HG02973 (cell line): ENCODE measurements around the gene TMEM266.

Source experiments
- ATAC-seq: cut with Tn5 transposase; IDR thresholded peaks from one replicate; pipeline ENCODE4 v1.9.1; 2021; ENCODE audit warnings: moderate library complexity; ENCODE audit not compliant: unreplicated experiment

The TMEM266 gene

GRCh38 chr15:76178296-76179000 lies 118.7 kb downstream of the TMEM266 start:
- no peak for ATAC-seq

GRCh38 chr15:76179023-76179422 lies 119.2 kb downstream of the TMEM266 start:
- no peak for ATAC-seq

GRCh38 chr15:76180321-76180720 lies 120.5 kb downstream of the TMEM266 start:
- ATAC-seq: no peak

- ATAC-seq: peak; percentile 65
These were observed 121.9 kb downstream of the TMEM266 start for GRCh38 chr15:76181705-76182107.

- ATAC-seq: no peak
These were observed 124.3 kb downstream of the TMEM266 start for GRCh38 chr15:76183930-76184649.

DNA sequence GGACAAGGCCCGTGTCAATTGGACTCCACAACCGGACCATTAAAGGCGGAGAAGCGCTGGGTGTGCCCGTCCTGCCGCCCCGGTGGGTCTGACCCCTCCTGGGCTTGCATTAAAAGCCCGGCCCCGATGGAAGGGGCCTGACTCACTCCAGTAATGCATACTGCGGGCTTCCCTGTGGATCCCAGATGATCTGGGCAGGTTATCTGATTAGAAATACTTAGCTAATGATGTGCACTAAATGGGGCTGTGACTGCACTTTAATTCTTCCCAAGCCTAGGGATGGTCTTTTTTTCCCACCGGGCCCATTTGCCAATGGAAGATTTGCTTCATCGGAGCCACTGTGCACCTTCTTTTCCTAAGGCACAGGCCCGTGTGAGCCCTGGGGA lies 124.9 kb downstream of the TMEM266 start:
- ATAC-seq: no peak

- ATAC-seq: no peak
These were observed 125.9 kb downstream of the TMEM266 start for GRCh38 chr15:76185716-76186115.

DNA sequence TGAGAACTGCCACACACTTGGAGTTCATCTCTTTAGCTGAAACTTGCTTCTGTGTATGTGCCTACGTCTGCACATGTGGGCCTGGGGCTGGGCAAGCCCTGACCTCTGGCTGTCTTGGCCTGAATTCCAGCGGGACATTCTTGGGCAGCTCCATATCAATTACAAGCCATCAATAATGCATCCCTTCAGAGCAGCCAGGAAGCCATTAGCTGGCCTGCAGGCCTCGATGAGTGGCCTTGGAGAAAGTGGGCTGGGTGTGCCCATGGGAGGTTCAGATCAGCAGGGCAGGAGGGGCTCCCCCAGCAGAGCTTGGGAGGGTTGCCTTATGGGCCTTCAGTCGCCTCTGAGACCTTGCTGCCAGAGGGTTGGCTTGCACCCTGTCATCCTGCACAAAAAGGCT lies 127.4 kb downstream of the TMEM266 start:
- no peak for ATAC-seq

GRCh38 chr15:76189106-76189505 lies 129.3 kb downstream of the TMEM266 start:
- no peak for ATAC-seq

DNA sequence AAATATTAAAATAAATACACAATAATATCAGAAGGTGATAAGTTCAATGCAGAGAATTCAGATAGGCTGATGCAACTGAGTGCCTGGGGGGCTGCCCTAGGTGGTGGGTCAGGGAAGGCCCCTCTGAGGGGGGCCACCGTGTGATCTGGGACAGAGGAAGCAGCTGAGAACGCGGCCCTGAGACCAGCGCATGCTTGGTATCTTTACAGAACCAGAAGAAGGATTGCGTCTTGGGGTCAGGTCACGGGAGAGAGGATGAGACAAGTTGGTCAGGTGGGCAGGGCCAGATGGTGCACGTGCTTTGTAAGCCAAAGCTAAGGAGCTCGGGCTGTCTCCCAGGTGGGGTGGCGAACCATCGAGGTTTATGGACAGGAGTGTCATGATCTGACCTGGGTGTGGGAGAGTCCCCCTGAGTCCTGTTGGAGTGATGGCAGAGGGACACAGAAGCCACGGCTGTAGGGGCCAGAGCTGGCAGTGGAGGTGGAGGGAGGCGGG lies 130.3 kb downstream of the TMEM266 start:
- ATAC-seq: no peak

DNA sequence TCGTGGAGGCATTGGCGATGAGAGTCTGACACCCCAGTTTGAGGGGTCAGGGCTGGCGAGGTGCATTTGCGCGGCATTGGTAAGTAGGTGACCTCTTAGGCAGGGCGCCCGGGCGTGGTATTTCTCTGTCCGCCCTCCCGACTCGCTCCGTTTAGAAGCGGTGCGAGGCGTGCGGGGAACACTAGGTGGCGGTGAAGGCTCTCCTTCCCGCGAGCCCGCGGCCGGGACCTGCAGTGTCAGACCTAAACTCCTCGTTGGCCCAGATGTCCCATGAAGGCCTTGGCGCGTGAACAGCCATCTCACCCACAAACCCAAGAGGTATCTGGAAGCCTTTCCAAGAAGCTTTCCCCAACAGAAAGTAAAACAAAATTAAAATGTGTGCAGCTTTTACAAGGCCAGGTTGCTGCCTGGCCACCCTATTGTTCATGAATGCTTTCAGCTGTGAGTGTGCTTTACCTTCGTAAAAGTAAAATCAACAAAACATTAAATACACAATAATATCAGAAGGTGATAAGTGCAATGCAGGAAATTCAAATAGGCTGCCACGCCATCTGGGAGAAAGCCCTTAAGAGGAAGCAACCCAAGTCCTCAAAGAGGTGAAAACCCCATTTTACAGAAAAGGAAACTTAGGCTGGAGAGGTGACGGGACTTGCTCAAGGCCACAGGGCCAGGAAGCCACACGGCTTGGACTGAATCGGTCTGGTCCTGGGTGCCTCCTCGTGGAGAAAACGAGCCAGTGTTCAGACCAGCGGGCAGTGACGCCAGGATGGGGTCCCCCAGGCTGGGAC lies 131.2 kb downstream of the TMEM266 start:
- ATAC-seq: peak; percentile 77

DNA sequence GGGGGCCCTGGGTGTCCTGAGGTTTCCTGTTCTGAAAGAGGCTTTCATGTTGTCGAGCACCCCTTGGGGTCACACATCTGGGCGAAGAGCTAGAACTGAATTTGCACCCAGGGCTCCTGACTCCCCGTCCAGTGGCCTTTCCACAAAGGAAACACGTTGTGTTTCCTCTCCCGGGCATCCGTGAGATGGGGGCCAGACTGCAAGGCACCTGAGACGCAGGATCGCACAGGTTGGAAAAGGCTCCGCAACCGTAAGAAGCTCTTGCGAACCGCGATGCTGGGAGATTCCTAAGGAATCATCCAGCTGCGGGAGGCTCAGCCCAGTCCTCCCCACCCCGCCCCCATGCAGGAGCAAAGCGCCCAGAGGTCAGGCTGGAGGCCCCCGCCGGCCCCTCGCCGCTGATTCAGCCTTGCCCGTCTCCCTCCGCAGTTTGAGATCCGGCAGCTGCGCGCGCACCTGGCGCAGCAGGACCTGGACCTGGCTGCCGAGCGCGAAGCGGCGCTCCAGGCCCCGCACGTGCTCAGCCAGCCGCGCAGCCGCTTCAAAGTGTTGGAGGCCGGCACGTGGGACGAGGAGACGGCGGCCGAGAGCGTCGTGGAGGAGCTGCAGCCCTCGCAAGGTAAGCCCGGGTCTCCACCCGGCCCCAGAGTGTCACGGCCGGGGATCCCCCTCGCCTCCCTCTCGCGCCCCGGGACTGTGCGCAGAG lies 131.9 kb downstream of the TMEM266 start:
- no peak for ATAC-seq

DNA sequence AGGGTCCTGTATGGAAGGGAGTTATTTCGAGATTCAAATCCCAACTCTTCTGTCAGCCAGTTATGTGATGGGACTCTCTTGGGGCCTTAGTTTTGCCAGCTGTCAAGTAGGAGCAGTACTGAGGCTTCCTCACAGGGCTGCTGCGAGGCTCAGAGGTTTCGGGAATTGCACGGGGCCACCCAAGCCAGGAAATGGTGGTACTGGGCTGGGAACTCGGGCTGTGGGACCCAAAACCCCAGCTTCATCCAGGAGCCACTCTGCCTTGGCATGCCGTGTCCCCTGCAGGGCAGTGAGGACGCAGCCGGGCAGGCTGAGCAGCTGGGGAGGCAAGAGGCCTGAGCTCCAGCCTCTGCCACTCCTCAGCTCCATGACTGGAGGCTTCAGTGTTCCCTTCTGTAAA lies 132.9 kb downstream of the TMEM266 start:
- no peak for ATAC-seq

GRCh38 chr15:76193934-76194333 lies 134.1 kb downstream of the TMEM266 start:
- no peak for ATAC-seq

GRCh38 chr15:76195506-76196268 lies 135.9 kb downstream of the TMEM266 start:
- ATAC-seq: no peak

DNA sequence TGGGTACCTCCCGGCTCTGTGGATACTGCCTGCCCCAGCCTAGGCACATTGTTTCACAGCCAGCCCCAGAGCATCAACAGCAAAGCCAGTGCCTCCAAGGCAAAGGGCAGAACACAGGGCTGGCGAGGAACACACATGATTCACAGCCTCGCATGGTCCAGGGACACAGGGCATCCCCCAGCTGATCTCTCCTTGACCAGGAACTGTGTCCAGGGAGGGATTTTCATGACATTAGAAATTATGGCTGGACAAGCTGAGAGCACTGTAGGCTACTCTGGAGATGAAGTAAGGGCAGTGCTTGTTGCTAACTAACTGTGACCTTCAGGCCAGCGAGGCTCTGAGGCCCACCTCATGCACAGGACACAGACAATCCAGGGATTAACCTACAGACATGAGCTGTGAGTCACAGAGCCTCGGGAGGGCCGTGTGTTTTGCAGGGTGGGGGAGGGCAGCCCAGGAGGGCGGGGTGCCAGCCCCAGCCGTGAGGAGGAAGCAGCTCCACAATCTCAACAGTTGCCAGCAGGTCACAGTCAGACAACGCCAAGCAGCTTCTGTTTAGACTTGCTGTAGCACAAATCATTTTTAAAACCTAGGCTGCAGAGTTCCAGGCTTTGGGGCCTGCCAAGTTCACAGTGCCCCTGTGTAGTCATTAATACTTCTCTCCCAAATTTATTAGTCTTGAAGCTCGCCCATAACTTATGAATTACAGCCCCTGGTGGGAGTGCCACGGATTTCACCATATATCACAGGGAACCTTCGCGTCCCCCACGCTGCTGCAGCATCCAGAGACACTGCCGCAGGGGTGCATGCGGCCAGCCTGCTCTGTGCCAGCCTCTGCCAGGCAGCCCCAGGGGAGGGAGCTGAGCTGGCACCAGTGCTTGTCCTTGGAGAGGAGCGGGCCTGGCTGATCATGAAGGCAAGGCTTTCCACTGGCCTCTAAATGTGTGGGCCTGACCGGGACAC lies 136.8 kb downstream of the TMEM266 start:
- ATAC-seq: no peak

DNA sequence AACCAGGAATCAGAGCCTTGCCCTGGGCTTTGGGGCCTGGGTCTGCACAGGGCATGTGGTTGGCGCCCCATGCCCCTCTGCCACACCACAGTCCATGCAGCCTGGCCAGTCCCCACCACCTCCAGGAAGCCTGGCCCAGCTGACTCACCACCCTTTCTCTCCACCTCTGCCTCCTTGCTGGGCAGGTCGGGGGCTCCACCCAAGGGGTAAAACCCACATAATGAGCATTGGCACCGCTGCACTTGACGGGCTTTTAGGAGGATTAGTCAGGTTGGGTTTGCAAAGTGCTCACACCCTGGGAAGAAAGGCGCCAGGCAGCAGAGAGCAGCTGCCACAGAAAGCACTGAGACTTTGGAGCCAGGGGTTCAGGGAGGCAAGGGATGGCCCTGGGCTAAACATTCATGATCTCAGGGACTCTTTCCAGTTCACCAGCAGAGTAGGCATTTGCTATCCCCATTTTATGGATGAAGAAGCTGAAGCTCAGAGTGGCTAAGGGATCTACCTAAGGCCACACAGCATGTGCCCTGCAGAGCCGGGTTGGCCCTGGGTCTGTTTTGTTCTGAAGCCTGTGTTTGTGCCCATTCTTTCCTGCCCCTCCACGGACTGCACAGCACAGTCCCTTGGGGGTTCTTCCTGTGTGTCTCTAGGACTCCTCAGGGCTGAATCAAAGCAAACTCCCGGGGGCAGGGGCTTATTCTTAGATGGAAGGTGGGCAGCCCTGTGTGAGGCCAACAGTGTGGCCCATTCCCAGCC lies 138.1 kb downstream of the TMEM266 start:
- no peak for ATAC-seq

- ATAC-seq: no peak
These were observed 138.8 kb downstream of the TMEM266 start for GRCh38 chr15:76198456-76199105.
